ENCODE data around the gene LRFN5.
"Not testable (repeated sequence)": the region's sequence is repeated elsewhere in the genome, so short reads cannot be mapped to it uniquely, and the experiment has no call there.

Gene LRFN5

DNA sequence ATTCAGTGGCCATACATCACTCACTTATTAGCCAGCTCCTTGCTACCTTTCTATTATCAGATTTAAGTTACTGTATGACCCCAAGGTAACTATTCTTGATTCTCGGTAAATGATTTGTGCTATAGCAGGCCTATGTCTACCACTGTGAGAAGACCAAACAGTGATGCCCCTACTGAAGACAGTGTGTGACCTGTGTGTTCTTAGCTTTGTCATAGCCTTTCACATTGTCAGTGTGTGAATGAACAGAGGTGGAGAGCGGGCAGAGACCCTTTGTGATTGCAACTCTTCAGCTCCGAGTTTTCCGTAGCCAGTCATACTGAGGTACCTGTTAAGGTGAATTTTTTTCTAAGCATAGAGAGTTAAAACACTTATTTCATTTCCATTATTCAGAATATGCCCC, 294.0 kb downstream of the LRFN5 start:
- no peak for DNase-seq

GRCh38 chr14:41901089-41901488, 294.4 kb downstream of the LRFN5 start:
- no peak for DNase-seq

- DNase-seq = no peak
These were observed 298.8 kb downstream of the LRFN5 start for GRCh38 chr14:41905394-41905964.

DNA sequence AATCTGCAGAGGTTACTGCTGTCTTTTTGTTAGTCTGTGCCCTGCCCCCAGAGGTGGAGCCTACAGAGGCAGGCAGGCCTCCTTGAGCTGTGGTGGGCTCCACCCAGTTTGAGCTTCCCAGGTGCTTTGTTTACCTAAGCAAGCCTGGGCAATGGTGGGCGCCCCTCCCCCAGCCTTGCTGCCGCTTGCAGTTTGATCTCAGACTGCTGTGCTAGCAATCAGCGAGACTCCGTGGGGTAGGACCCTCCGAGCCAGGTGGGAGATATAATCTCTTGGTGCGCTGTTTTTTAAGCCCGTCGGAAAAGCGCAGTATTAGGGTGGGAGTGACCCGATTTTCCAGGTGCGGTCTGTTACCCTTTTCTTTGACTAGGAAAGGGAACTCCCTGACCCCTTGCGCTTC, 304.5 kb downstream of the LRFN5 start:
- DNase-seq = not testable (repeated sequence)

- DNase-seq = no peak
These were observed 306.7 kb downstream of the LRFN5 start for GRCh38 chr14:41913398-41913797.

GRCh38 chr14:41915732-41916131, 309.1 kb downstream of the LRFN5 start:
- no peak for DNase-seq

- DNase-seq = no peak
These were observed 309.6 kb downstream of the LRFN5 start for GRCh38 chr14:41916313-41916712.

- DNase-seq = no peak
These were observed 318.7 kb downstream of the LRFN5 start for GRCh38 chr14:41925409-41925808.

- DNase-seq = no peak
These were observed 343.9 kb downstream of the LRFN5 start for GRCh38 chr14:41950428-41951151.
